ENCODE results near the gene MPPE1. TPM values are rescaled to one million over a fixed set of nuclear protein-coding genes. Genes with fewer than 3 reads are reported as not detected.
A peak's percentile ranks its signal among the peaks of the same experiment; 100 is the strongest.

Gene MPPE1
- total RNA-seq, 4 donors from 2014 or later = 10.9 to 30.2 (median 24.4) TPM

- 0% methylated on average over 41 of the region's 53 CpGs for WGBS
- intact Hi-C loops (cut with DNase I) = loop anchor here (5.0 to 10.0 kb wide), 2 partner anchors 56 to 134 kb away; partner anchors contain the start of genes IMPA2 and MPPE1
Measured at GRCh38 chr18:11851146-11851805, 56.8 kb downstream of the MPPE1 start, which contains the start of gene CHMP1B. TSS of gene CHMP1B (plus strand) at chr18:11851413. CDS start at chr18:11851512, 99 bp downstream.

GRCh38 chr18:11850821-11851145 is 57.3 kb downstream of the MPPE1 start:
- intact Hi-C loops (cut with DNase I) = loop anchor here (5.0 to 10.0 kb wide), 2 partner anchors 57 to 134 kb away; partner anchors contain the start of genes IMPA2 and MPPE1
- H3K9me3 ChIP-seq = peaks cover 0 to 3% (median 0%) of the 10 kb centered on the region in 4 donors
- peak overlapping the region; percentile 66 to 94 (median 82) for H3K4me3 ChIP-seq
- no peak for DNase-seq (ENCODE audit: extremely low spot score)
- H3K36me3 ChIP-seq = peaks cover 0 to 12% (median 6%) of the 10 kb centered on the region in 4 donors
- H3K27ac ChIP-seq (replicated peaks in 1 of 4) = peak overlapping the region; percentile 86 to 96 (median 94)
- 0% methylated on average over 10 of the region's 10 CpGs for WGBS
- no peaks in the 10 kb centered on the region for H3K27me3 ChIP-seq
- peaks cover 31 to 43% (median 41%) of the 10 kb centered on the region in 4 donors for H3K4me1 ChIP-seq
- TF ChIP-seq CTCF (IDR thresholded peaks at IDR 0.05) (no peak), EP300 (IDR thresholded peaks at IDR 0.05) (no peak)

More at GRCh38 chr18:11851146-11851805, 56.8 kb downstream of the MPPE1 start, which contains the start of gene CHMP1B:
- Histone ChIP-seq H3K36me3 (peaks cover 0 to 12% (median 7%) of the 10 kb centered on the region in 4 donors), H3K9me3 (peaks cover 0 to 3% (median 0%) of the 10 kb centered on the region in 4 donors), H3K4me1 (peaks cover 31 to 47% (median 42%) of the 10 kb centered on the region in 4 donors), H3K27me3 (no peaks in the 10 kb centered on the region), H3K4me3 (peak within 1 kb of the TSS; percentile 66 to 94 (median 82)), H3K27ac (replicated peaks in 1 of 4) (peak within 1 kb of the TSS; percentile 86 to 96 (median 94))
- TF ChIP-seq POLR2A (IDR thresholded peaks at IDR 0.05; ENCODE audit: low read depth) = peak; percentile 96
- peak; percentile 99 to 100 for TF ChIP-seq POLR2AphosphoS5 (IDR thresholded peaks at IDR 0.05)
- TF ChIP-seq CTCF (IDR thresholded peaks at IDR 0.05) = peak in 1 of 3 experiments; percentile 22
- peak; percentile 13 for TF ChIP-seq EP300 (IDR thresholded peaks at IDR 0.05)
- peak; percentile 99 for DNase-seq (ENCODE audit: extremely low spot score)

GRCh38 chr18:11849841-11850634 is 58.1 kb downstream of the MPPE1 start:
- Histone ChIP-seq H3K4me3 (peak overlapping the region; percentile 66 to 94 (median 82)), H3K27me3 (no peaks in the 10 kb centered on the region), H3K9me3 (peaks cover 0 to 3% (median 0%) of the 10 kb centered on the region in 4 donors), H3K36me3 (peaks cover 0 to 12% (median 4%) of the 10 kb centered on the region in 4 donors), H3K27ac (replicated peaks in 1 of 4) (peak overlapping the region; percentile 86 to 96 (median 94)), H3K4me1 (peaks cover 31 to 43% (median 40%) of the 10 kb centered on the region in 4 donors)
- 18% methylated on average over 14 of the region's 17 CpGs for WGBS
- TF ChIP-seq EP300 (IDR thresholded peaks at IDR 0.05) (peak; percentile 52), POLR2AphosphoS5 (IDR thresholded peaks at IDR 0.05) (peak; percentile 75 to 81), CTCF (IDR thresholded peaks at IDR 0.05) (no peak)
- no peak for DNase-seq (ENCODE audit: extremely low spot score)
- intact Hi-C loops (cut with DNase I) = loop anchor here (5.0 to 10.0 kb wide), 3 partner anchors 57 to 135 kb away; partner anchors contain the start of genes IMPA2 and MPPE1

GRCh38 chr18:11849279-11849678 is 58.8 kb downstream of the MPPE1 start:
- WGBS = 91% methylated on average over 7 of the region's 7 CpGs
- Histone ChIP-seq H3K27me3 (no peaks in the 10 kb centered on the region), H3K9me3 (peaks cover 0 to 3% (median 0%) of the 10 kb centered on the region in 4 donors), H3K36me3 (peaks cover 0 to 7% (median under 1%) of the 10 kb centered on the region in 4 donors), H3K4me3 (no peak overlapping the region), H3K4me1 (peaks cover 31 to 38% (median 34%) of the 10 kb centered on the region in 4 donors), H3K27ac (replicated peaks in 1 of 4) (peak overlapping the region; percentile 86 to 96 (median 94))
- intact Hi-C loops (cut with DNase I) = loop anchor here (10.0 kb wide), 1 partner anchor 114 kb away; no protein-coding TSS in a partner anchor
- DNase-seq (ENCODE audit: extremely low spot score) = no peak
- TF ChIP-seq CTCF (IDR thresholded peaks at IDR 0.05) (no peak), POLR2AphosphoS5 (IDR thresholded peaks at IDR 0.05) (no peak), POLR2A (IDR thresholded peaks at IDR 0.05; ENCODE audit: low read depth) (no peak), EP300 (IDR thresholded peaks at IDR 0.05) (no peak)

Measured in esophagus muscularis mucosa (tissue), 4 donors.